ENCODE measurements around the gene ADAM15.

The ADAM15 gene

DNA sequence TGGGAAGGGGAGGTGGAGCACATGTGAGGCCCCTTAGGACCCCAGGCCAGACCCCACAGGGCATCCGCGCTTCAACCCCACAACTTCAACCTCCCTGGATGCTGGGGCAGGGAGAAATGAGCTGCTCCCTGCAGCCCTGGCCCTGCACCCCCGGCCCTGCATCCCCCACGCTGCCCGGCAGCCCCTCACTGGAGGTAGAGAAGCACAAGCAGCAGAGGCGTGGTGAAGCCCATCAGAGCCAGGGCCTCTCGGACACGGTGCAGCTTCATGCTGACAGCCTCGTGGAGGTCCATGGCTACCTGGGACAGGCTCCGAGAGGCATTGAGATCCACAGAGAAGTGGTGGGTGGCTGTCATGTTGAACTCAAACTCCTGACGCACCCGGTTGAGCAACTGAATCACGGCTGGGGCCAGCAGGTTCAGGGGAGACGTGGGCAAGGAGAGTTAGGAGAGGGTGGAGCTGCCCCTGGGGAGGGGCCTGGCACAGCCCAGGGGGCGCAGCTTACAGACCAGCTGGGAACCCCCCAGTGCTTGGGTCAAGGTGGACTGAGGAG is 20.8 kb upstream of the ADAM15 start:
- DNase-seq (ENCODE audit: low spot score) = no peak

DNA sequence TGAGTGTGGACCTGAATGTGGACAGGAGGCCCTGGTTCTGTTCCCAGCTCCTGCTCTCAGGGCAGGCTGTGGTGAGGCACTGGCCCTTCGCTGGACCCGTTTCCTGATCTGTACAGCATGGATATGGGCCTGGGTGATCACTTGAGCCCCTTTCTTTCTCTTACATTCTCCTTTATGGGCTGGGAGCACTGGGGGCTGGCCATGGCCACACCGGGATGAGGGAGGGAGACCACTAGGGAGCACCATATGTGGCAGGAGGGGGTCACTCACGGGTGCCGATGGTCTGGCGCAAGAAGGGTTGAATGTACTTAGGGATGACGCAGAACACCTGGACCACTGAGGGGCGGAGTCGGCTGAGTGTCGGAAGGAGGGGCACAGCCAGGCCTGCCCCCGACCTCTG is 20.2 kb upstream of the ADAM15 start:
- DNase-seq (ENCODE audit: low spot score) = no peak

DNA sequence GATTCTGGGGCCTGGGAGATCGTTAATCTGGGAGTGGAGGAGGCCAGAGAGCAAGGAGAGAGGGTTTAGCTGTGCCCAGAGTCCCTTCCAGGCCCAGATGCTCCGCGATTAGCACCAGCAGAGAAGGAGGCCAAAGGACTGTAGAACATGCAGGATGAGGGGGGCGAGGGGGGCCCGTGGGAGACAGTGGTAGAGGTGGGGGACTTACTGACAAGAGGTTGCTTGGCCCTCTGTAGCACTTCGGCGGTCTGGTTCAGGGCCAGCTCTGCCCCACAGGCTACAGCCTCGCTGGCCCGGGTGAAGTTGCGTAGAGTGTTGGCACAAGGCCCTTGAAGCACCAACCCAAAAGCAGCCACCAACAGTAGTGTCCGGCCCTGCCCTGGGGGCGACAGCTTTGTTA is 18.2 kb upstream of the ADAM15 start:
- DNase-seq (ENCODE audit: low spot score) = no peak

DNA sequence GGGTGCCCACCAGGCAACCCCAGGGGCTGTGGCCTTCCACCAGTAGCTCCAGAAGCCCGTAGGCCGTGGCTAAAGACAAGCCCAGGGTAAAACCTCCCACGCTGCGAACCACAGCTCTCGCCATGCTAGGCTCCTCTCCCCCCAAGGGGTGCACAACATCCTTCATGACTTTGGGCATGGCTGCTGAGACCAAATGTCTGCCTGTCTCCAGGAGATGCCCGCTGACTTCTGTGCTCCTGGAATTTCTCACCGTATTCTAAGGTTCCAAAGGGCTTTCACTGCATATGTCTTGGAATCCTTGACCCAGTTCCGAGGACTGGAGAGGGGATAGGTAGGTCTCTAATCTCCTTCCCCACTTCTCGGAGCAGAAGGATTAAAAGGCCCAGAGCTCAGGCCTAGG is 17.6 kb upstream of the ADAM15 start, which contains the start of the genes DCST1 and DCST2:
DCST1 (plus strand) TSS at position 301 of the 400 bp plus-strand sequence. CDS start 213 bp downstream, outside the sequence.
DCST2 (minus strand) TSS at position 258 of the 400 bp plus-strand sequence; CDS start at position 178, 80 bp downstream.
- no peak for DNase-seq (ENCODE audit: low spot score)

DNA sequence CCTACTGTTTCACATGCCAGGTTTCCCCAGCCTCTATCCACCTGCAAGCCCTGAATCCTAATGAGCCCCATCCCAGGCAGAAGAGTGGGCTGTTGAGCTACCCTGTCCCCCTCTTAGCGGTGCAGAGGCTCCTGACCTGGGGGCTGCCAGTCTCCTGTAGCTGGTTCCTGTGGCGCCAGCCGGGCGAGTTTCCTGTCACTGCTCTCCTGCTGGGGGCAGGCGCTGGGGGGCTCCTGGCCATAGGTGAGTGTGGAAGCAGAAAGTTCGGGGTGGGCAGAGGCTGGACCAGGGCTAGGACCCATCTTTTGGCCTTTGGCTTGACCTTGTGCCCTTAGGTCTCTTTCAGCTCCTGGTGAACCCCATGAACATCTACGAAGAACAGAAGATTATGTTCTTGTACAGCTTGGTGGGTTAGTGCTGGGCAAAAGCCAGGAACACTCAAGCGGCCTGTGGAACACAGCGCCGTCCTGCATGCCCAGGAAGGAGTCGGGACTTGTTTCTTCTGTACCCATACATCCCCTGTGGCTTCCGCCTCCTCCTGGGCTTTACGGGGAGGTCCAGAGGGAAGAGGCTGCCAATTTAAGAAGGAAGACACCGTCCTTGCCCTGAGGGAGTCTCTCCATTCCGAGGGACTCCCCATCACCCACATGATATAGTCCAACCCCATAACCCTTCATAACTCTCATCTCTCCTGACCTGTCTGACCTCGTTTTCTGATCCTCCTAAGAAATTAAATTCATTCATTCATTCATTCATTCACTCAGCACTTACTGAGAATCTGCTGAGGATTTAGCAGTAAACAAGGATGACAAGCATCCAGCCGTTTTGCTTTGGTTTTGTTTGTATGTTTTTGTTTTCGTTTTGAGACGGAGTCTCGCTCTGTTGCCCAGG is 16.6 kb upstream of the ADAM15 start:
- DNase-seq (ENCODE audit: low spot score) = no peak

DNA sequence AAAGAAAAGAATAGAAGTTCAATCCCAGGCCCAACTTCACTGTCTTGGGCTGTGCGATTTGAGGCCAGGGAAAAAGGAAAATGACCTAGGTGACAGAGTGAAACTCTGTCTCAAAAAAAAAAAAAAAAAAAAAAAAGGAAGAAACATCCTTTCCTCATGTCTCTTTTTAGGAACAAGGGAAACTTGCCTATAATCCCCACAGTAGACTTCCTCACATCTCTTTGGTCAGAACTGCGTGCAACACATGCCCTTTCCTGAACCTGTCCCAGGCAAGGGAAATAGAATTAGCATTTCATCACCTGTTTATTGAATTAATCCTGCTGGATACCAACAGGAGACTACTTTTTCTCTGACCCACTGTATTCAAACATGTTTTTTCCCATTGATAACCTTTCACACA is 15.2 kb upstream of the ADAM15 start:
- DNase-seq (ENCODE audit: low spot score) = no peak

DNA sequence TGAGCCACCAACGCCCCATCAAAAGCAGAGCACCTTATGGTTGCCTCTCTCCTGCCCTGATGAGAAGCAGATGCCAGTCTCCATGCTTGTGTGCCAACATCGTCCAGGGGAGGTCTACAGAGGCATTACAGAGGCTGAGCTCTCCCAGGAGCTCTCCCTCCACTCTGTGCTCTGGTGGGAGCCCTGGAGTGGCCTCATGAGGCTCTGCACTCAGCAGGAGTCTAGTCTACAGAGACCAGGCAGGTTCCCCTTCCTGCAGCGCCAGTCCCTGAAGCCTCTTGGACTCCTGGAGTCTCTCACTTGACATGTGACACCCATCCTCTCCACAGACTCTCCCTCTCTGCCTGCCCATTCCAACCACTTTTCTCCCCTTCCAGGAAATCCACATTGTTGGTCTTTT is 14.1 kb upstream of the ADAM15 start:
- DNase-seq (ENCODE audit: low spot score) = no peak

DNA sequence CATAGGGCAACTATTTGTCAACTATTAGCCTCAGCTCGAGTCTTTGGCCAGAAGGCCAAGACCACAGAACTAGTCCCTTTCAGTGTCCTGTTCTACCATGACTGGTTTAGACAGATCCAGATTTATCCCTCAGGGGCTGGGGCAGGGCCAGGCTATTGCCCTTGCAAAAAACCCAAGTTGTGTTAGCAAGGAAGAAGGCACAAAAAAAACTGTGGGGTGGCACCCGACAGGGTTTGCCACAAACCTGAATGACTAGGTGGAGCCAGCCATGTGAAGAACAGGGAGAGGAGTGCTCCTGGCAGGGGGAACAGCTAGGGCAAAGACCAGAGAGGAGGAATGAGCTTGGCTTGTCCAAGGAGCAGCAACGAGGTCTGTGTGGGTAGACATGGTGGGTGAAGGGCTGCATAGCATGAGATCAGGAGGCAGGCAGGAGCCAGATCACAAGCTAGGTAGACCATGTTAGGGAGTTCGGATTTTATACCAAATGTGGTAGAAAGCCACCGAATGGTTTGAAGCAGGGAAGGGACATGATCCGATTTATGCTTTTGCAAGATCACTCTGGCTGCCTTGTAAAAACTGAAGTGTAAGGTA is 13.2 kb upstream of the ADAM15 start:
- DNase-seq (ENCODE audit: low spot score) = no peak

DNA sequence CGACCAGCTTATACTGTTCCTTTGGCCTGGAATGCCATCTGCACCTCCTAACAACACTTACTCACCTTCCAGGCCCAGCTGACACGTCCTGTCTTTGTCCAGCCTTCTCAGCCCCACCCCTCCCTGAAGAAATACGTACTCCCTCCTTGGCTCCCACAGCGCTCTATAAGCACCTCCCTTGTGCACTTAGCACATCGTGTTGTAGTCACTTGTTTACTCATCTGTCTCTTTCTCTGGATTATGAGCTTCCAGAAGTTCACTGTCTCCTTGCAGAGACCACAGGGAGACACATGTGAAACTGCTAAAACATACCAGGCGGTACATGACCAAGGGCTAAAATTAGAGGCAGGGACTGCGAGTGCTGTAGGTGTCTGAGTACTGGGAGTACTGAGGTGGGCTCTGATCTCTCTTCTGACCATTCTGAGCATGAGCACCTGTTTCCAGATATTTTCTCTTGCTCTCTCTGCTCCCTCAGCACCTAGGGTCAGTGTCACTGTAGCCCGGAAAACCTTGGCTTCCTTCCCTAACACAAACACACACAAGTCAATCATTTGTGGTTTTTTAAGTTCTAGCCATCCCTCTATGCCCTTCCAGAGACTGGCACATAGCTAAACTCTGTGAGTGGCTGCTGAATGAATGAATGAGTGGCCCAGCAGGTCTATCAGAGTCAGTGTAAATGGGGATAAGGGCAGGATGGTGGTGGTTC is 12.4 kb upstream of the ADAM15 start:
- no peak for DNase-seq (ENCODE audit: low spot score)

DNA sequence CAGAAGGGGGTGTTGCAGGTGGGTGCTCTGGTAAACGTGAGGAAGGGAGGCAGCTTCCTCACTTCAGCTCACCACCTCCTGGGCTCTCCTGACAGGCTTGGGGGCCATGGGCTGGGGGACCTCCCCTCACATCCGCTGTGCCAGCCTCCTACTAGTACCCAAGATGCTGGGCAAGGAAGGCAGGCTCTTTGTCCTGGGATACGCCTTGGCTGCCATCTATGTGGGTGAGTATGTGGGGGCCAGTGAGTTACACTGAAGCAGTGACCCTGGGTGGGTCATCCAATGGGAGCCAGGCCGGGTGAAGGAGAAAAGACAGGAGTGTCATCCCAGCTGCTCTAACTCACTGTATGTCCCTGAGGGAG is 11.8 kb upstream of the ADAM15 start:
- DNase-seq (ENCODE audit: low spot score) = no peak

DNA sequence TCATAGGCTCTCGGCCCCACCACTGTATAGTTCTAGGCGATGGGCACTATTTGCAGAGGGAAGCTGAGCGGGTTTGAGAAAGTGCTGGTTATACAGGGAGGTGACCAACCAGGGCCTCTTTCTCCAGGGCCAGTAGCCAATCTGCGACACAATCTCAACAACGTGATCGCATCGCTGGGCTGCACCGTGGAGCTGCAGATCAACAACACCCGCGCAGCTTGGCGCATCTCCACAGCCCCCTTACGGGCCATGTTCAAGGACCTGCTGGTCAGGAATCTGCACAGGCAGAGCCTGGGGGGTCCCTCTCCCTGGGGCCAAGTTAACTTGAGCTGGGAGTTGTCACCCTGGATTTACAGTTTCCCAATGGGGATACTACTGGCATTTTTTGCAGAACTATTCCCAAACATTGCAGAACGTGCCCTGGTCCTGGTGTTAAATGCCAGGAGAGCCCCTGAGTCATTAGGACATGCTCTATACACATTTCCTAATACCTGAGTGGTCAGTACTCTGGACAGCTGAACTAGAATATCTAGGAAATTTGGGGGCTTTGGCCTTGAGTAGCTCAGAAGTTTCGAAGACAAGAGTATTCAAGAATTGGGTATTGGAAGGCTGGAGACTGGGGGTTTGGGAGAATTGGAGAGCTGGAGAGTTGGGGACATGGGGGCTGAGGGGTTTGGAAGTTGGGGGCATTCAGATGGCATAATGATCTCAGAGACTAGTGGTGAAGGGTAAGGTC is 10.6 kb upstream of the ADAM15 start:
- DNase-seq (ENCODE audit: low spot score) = no peak

DNA sequence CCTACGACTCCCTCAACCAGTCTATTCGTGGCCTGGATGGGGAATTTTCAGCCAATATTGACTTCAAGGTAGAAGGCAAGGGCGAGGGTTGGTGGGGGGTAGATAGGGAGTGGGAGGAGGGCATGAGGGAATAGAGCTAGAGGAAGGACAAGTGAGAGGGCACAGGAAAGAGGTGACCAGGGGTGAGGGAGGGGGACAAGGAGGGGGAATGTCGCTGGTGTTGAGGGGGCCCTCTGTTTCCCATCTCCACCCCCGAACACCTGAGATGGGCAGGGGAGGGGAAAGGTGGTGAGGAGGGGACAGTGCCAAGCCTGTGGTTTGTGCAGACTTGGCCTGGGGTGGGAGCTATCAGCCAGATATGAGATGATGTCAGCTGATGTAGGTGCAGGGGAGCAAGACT is 8.3 kb upstream of the ADAM15 start:
- no peak for DNase-seq (ENCODE audit: low spot score)

DNA sequence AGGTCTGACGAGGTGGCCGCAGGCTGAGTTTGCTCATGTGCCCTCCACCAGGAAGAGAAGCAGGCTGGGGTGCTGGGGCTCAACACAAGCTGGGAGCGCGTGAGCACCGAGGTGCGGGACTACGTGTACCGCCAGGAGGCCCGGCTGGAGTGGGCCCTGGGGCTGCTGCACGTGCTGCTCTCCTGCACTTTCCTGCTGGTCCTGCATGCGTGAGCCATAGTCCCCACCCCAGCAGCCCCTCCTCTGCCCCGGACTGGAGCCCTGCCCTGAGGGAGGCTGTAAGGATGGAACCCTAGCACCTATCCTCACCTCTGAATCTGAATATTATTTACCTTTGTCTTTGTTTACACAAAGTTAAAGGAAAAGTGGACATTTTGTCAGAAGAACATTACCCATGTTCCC is 7.8 kb upstream of the ADAM15 start:
- DNase-seq (ENCODE audit: low spot score) = no peak

DNA sequence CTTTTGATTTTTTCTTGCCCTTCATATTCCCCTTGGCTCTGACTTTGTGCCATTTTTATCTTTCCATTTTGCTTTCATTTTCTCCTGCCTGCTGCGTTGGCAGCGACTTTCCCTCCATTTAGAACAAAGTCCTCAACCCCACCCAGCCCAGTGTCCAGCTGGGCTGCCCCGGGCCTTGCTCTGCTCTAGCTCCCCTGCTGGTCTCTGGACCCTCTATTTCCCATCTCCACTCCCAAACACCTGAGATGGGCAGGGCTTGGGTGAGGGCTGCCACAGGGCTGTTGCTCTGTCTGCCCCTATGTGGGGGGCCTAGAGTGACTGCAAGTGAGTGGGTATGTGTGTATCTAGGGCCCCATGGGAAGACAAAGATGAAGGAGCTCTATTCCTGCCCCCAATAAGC is 7.3 kb upstream of the ADAM15 start:
- no peak for DNase-seq (ENCODE audit: low spot score)

DNA sequence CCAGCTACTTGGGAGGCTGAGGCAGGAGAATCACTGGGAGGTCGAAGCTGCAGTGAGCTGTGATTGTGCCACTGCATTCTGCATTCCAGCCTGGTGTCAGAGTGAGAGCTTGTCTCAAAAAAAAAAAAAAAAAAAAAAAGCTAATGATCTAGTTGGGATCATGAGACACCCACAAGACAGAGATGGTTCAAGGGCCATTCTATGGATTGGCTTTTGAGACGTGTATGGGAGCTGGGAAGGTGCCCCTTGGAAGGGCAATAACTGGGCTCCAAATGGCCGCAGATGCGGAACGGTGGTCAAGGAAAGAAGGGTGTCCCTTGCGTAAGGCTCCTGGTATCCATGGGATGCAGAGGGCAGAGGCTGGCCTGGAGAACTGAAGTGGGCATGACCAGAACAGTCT is 6.8 kb upstream of the ADAM15 start:
- no peak for DNase-seq (ENCODE audit: low spot score)

DNA sequence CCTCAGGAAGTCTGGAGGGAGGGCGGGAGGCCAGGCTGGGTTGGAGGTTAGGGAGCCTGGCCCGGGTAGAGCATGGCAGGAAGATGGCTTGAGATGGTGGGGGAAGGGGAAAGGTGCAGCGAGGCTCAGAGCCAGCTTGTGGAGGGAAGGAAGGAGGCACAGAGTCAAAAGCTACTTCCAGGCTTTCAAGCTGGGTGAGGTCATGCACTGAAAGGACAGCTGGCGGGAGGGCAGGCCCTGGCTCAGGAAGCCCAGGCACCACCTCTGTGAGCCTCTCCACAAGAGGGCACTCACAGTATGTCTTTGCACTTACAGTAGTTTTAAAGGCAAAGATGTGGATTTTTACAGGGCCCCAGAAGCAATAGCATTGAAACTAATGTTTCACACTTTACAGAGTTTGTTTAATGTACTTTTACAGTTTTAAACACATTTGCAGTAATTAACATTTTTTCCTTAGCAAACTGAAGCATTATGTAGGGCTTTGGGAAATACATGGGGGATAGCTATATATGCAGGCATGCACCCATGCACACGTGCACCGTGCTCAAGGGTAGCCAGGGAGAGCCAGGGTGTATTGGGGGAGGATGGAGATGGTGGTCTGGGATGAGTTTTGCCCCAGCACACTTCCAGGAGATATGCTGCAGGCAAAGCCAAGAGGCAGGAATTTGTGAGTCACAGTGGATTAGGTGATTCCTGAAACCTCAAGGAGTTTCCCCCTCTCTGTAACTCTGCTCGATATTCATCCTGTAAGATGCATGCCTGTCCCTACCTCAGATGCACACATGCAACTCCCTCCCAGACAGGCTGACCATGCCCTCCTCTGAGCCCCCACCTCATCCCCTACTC is 6.1 kb upstream of the ADAM15 start:
- peak; percentile 73 for DNase-seq (ENCODE audit: low spot score)

DNA sequence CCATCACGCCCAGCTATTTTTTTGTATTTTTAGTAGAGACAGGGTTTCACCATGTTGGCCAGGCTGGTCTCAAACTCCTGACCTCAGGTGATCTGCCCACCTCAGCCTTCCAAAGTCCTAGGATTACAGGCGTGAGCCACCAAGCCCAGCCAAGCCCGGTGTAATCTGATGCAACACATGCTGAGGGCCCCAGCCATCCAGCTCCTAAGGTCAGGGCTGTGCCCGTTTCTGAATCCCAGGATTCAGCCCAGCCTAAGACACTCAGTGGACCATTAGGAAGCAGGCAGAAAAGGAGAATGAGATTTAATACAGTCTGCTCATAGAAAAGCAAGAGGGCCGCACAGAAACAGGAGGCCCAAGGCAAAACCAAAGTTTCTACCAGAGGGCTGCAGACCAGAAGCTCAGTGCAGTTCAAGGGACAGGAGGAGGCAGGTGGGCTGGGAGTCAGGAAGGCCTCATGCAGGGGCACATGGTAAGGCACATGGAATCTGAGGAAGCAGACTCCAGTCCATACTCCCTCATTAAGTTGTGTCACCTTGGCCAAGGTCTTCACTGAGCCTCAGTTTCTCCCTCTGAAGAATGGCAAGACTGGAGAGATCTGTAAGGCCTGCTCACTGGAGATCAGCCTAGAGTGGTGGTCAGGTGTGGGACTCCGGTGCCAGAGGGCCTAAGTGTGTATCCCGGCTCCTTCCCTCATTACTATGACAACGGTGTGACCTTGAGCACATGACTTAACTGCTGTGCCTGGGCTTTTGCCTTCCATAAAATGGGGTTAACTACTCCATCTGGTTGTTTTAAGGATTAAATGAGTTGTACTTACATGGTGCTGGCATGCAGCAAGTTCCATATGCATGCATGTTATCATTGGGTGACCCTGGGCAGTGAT is 2.4 kb upstream of the ADAM15 start:
- no peak for DNase-seq (ENCODE audit: low spot score)

DNA sequence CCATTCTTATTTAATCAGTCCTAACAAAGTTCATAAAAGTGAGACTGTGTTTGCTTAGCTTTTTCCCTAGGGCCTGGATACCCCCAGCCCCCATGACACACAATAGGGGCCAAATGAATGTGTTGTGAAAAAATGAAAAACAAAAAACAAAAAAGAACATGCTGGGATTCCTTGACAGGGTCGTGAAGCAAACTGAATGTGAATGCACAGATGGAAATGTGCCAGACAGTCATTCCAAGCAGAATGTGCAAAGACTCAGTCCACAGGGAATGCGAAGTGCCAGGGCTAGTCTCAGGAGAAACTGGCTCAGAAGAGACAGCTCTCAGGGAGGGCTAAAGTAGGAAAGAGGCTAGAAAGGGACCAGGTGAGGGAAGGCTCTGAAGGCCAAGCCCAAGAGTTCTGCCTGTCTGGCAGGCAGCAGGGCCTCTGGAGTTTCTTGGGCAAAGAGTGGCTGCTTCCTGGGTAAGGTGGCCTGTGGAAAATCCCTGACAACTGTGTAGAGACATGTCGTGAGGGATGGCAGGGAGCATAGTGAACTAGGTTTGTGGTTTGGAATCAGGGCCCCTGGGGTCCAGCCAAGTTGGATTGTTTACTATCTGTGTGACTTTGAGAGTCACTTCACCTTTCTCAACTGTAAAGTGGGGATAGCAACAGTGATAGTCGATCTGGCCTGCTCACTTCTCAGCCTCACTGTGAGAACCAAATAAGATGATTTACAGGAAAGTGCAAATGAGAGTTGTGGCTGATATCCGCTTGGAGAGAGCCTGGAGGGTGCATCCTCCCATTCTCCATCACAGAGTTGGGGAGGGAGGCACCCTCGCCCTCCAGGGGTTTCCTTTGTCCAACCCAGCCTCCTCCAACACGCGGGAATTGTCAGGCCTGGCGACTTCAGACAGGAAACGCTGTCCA is 1.2 kb upstream of the ADAM15 start:
- no peak for DNase-seq (ENCODE audit: low spot score)

DNA sequence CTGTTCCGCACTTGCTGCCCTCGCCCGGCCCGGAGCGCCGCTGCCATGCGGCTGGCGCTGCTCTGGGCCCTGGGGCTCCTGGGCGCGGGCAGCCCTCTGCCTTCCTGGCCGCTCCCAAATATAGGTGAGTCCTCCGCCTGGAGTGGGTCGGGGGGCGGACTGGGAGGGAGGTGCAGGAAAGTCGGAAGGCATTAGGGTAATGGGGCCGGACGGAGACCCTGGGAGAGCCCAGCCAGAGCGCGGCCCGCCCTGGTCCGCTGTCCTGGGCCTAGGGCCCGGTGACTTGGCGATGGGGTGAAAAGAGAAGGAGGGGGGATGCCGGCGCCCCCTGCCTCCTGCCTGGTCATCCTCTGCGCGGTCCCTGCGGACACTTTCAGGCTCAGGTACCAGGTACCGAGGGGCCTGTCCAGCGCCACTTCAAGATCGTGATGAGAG is 243 bp downstream of the ADAM15 start:
- no peak for DNase-seq (ENCODE audit: low spot score)

Data from CD4-positive, alpha-beta T cell treated with Interleukin-15 for 4 hours (primary cell).